ENCODE data around the gene NOS2.

The NOS2 gene

GRCh38 chr17:27818401-27819105 lies 18.2 kb upstream of the NOS2 start:
- DNase-seq, result no peak

- DNase-seq, result peak; percentile 13
Observed at GRCh38 chr17:27817731-27818130, 17.4 kb upstream of the NOS2 start.

- DNase-seq, result no peak
Observed at GRCh38 chr17:27816946-27817345, 16.6 kb upstream of the NOS2 start.

- no peak for DNase-seq
Observed at GRCh38 chr17:27811961-27812360, 11.6 kb upstream of the NOS2 start.

GRCh38 chr17:27810902-27811557 lies 10.7 kb upstream of the NOS2 start:
- DNase-seq, result peak; percentile 44

GRCh38 chr17:27810211-27810901 lies 10.0 kb upstream of the NOS2 start:
- no peak for DNase-seq

GRCh38 chr17:27809555-27809954 lies 9.2 kb upstream of the NOS2 start:
- DNase-seq, result no peak

GRCh38 chr17:27808628-27809027 lies 8.3 kb upstream of the NOS2 start:
- no peak for DNase-seq

- DNase-seq, result no peak
Observed at GRCh38 chr17:27807567-27808470, 7.5 kb upstream of the NOS2 start.

GRCh38 chr17:27805520-27806146 lies 5.3 kb upstream of the NOS2 start:
- DNase-seq, result peak; percentile 81

- DNase-seq, result no peak
Observed at GRCh38 chr17:27804113-27804512, 3.8 kb upstream of the NOS2 start.

- no peak for DNase-seq
Observed at GRCh38 chr17:27802962-27803680, 2.8 kb upstream of the NOS2 start.

- no peak for DNase-seq
Observed at GRCh38 chr17:27802033-27802432, 1.7 kb upstream of the NOS2 start.

- no peak for DNase-seq
Observed at GRCh38 chr17:27798376-27798775, 2.0 kb downstream of the NOS2 start.

- DNase-seq, result no peak
Observed at GRCh38 chr17:27797390-27798091, 2.8 kb downstream of the NOS2 start.

GRCh38 chr17:27793906-27794569 lies 6.3 kb downstream of the NOS2 start:
- no peak for DNase-seq

GRCh38 chr17:27793168-27793905 lies 7.0 kb downstream of the NOS2 start:
- DNase-seq, result peak; percentile 25

GRCh38 chr17:27792095-27792494 lies 8.2 kb downstream of the NOS2 start:
- no peak for DNase-seq

- DNase-seq, result no peak
Observed at GRCh38 chr17:27788919-27789318, 11.4 kb downstream of the NOS2 start.

Data from fibroblast of skin of right biceps (primary cell).